GM21825 (cell line): ENCODE results near the gene CDH23.

Source experiments
- ATAC-seq: cut with Tn5 transposase; IDR thresholded peaks from one replicate; pipeline ENCODE4 v1.9.1; 2021; ENCODE audit warnings: mild to moderate bottlenecking, moderate library complexity; ENCODE audit not compliant: unreplicated experiment

The CDH23 gene

GRCh38 chr10:71462062-71462935 lies 65.6 kb downstream of the CDH23 start:
- ATAC-seq = no peak

- ATAC-seq = no peak
Observed at GRCh38 chr10:71463111-71463510, 66.4 kb downstream of the CDH23 start.

- no peak for ATAC-seq
Observed at GRCh38 chr10:71465551-71466252, 69.0 kb downstream of the CDH23 start.

- ATAC-seq = no peak
Observed at GRCh38 chr10:71466330-71466729, 69.6 kb downstream of the CDH23 start.

- no peak for ATAC-seq
Observed at GRCh38 chr10:71467161-71467560, 70.4 kb downstream of the CDH23 start.

GRCh38 chr10:71467569-71468362 lies 71.0 kb downstream of the CDH23 start:
- no peak for ATAC-seq

- no peak for ATAC-seq
Observed at GRCh38 chr10:71468363-71469094, 71.8 kb downstream of the CDH23 start.

- ATAC-seq = no peak
Observed at GRCh38 chr10:71471006-71471405, 74.3 kb downstream of the CDH23 start.

GRCh38 chr10:71471957-71472365 lies 75.2 kb downstream of the CDH23 start:
- ATAC-seq = no peak

GRCh38 chr10:71472466-71472865 lies 75.7 kb downstream of the CDH23 start:
- no peak for ATAC-seq

GRCh38 chr10:71472912-71473311 lies 76.2 kb downstream of the CDH23 start:
- no peak for ATAC-seq

GRCh38 chr10:71473671-71474599 lies 77.2 kb downstream of the CDH23 start:
- ATAC-seq = no peak

GRCh38 chr10:71474702-71475242 lies 78.1 kb downstream of the CDH23 start:
- ATAC-seq = no peak

- ATAC-seq = no peak
Observed at GRCh38 chr10:71475243-71475871, 78.6 kb downstream of the CDH23 start.

- ATAC-seq = no peak
Observed at GRCh38 chr10:71476228-71477011, 79.7 kb downstream of the CDH23 start.

GRCh38 chr10:71478173-71478572 lies 81.5 kb downstream of the CDH23 start:
- ATAC-seq = no peak

GRCh38 chr10:71478813-71479365 lies 82.2 kb downstream of the CDH23 start:
- ATAC-seq = no peak

- no peak for ATAC-seq
Observed at GRCh38 chr10:71479831-71480230, 83.1 kb downstream of the CDH23 start.
